ENCODE results near the gene CHCHD3. TPM values are rescaled to one million over a fixed set of nuclear protein-coding genes. Genes with fewer than 3 reads are reported as not detected.

Gene CHCHD3
- polyA plus RNA-seq, 1 donor (not counting 4 experiments of a cell fraction or from before 2014, with no cell fraction given): 59.2 TPM

GRCh38 chr7:132858251-132858650, 223.6 kb downstream of the CHCHD3 start:
- Histone ChIP-seq H3K27ac (ENCODE audit: control insufficient read depth, insufficient read depth, low read length) (no peak overlapping the region), H4K20me1 (ENCODE audit: control insufficient read depth, extremely low read depth, insufficient read depth, low read length) (no peaks in the 10 kb centered on the region), H2AFZ (ENCODE audit: control insufficient read depth, low read length) (no peak overlapping the region), H3K4me3 (ENCODE audit: control insufficient read depth in 2 of 3, extremely low read depth in 1 of 3, insufficient read depth in 2 of 3, low read depth in 1 of 3, low read length in 3 of 3) (no peak overlapping the region), H3K36me3 (ENCODE audit: control insufficient read depth in 2 of 2, extremely low read depth in 1 of 2, insufficient read depth in 2 of 2, low read length in 2 of 2) (no peaks in the 10 kb centered on the region), H3K4me1 (ENCODE audit: control insufficient read depth, extremely low read depth, insufficient read depth, low read length) (no peaks in the 10 kb centered on the region), H3K4me2 (ENCODE audit: control insufficient read depth, extremely low read depth, insufficient read depth, low read depth, low read length) (no peak overlapping the region), H3K79me2 (ENCODE audit: control insufficient read depth, insufficient read depth, low read length) (no peaks in the 10 kb centered on the region), H3K9me3 (ENCODE audit: control insufficient read depth, low read depth, low read length) (no peaks in the 10 kb centered on the region), H3K9me1 (ENCODE audit: control insufficient read depth, extremely low read depth, insufficient read depth, low read length) (no peaks in the 10 kb centered on the region), H3K9ac (ENCODE audit: control insufficient read depth, extremely low read depth, insufficient read depth, low read length) (no peak overlapping the region), H3K27me3 (ENCODE audit: control insufficient read depth, extremely low read depth, insufficient read depth, low read length) (no peaks in the 10 kb centered on the region)
- TF ChIP-seq EZH2 (IDR thresholded peaks at IDR 0.05; ENCODE audit: low read length): no peak
- TF ChIP-seq CTCF (optimal IDR thresholded peaks at IDR 0.05 in 1 of 3, IDR thresholded peaks at IDR 0.05 in 1 of 3, conservative IDR thresholded peaks at IDR 0.05 in 1 of 3; ENCODE audit: extremely low read depth in 1 of 3, insufficient read depth in 2 of 3, low read length in 3 of 3): no peak
- FAIRE-seq (no peak), DNase-seq (ENCODE audit: low read depth, low spot score) (no peak)
- dilution Hi-C loops (cut with MboI; ENCODE audit: extremely low pct_ligation_motif_present, low sequenced_read_pairs): no loop called here

GRCh38 chr7:132857703-132858102, 224.2 kb downstream of the CHCHD3 start:
- H4K20me1 ChIP-seq (ENCODE audit: control insufficient read depth, extremely low read depth, insufficient read depth, low read length): no peaks in the 10 kb centered on the region
- TF ChIP-seq EZH2 (IDR thresholded peaks at IDR 0.05; ENCODE audit: low read length): no peak
- no peak for TF ChIP-seq CTCF (optimal IDR thresholded peaks at IDR 0.05 in 1 of 3, IDR thresholded peaks at IDR 0.05 in 1 of 3, conservative IDR thresholded peaks at IDR 0.05 in 1 of 3; ENCODE audit: extremely low read depth in 1 of 3, insufficient read depth in 2 of 3, low read length in 3 of 3)
- no peak overlapping the region for H3K9ac ChIP-seq (ENCODE audit: control insufficient read depth, extremely low read depth, insufficient read depth, low read length)
- H3K9me1 ChIP-seq (ENCODE audit: control insufficient read depth, extremely low read depth, insufficient read depth, low read length): no peaks in the 10 kb centered on the region
- H3K4me3 ChIP-seq (ENCODE audit: control insufficient read depth in 2 of 3, extremely low read depth in 1 of 3, insufficient read depth in 2 of 3, low read depth in 1 of 3, low read length in 3 of 3): no peak overlapping the region
- H3K27ac ChIP-seq (ENCODE audit: control insufficient read depth, insufficient read depth, low read length): no peak overlapping the region
- no peak overlapping the region for H2AFZ ChIP-seq (ENCODE audit: control insufficient read depth, low read length)
- no peak for DNase-seq (ENCODE audit: low read depth, low spot score)
- no peaks in the 10 kb centered on the region for H3K36me3 ChIP-seq (ENCODE audit: control insufficient read depth in 2 of 2, extremely low read depth in 1 of 2, insufficient read depth in 2 of 2, low read length in 2 of 2)
- FAIRE-seq: no peak
- dilution Hi-C loops (cut with MboI; ENCODE audit: extremely low pct_ligation_motif_present, low sequenced_read_pairs): no loop called here
- H3K4me1 ChIP-seq (ENCODE audit: control insufficient read depth, extremely low read depth, insufficient read depth, low read length): no peaks in the 10 kb centered on the region
- H3K9me3 ChIP-seq (ENCODE audit: control insufficient read depth, low read depth, low read length): no peaks in the 10 kb centered on the region
- no peak overlapping the region for H3K4me2 ChIP-seq (ENCODE audit: control insufficient read depth, extremely low read depth, insufficient read depth, low read depth, low read length)
- no peaks in the 10 kb centered on the region for H3K79me2 ChIP-seq (ENCODE audit: control insufficient read depth, insufficient read depth, low read length)
- no peaks in the 10 kb centered on the region for H3K27me3 ChIP-seq (ENCODE audit: control insufficient read depth, extremely low read depth, insufficient read depth, low read length)
